ENCODE results near the gene COQ9. TPM values are rescaled to one million over a fixed set of nuclear protein-coding genes. Genes with fewer than 3 reads are reported as not detected.

Gene COQ9
- total RNA-seq, 1 donor from 2014 or later = 37.6 TPM

DNA sequence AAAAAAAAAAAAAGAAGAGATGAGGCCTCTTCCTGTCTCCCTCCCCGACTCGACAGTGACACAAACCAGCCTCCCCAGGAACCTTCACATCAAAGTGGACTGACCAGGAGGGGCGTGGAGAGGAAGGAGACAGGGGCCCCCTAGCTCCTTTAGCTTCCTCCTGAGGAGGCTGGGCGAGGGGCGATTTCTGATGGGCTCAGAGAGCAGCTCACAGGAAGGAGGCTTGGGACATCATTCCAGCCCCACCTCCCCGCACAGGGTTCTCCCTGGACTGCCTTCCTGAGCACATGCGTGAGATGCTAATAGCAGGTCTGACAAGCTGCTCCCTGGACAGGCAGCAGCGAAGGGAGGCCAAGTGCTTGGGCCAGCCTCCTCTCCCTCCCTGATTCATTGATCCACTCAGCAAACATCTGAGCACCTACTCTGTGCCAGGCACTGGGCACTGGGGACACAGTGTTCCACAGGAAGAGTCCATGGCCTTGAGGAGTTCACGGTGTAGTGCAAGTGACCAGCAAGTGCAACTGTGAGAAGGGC, 53.4 kb downstream of the COQ9 start:
- peaks cover 15% of the 10 kb centered on the region for H3K27me3 ChIP-seq (ENCODE audit: control insufficient read depth, insufficient read depth, low read length)
- no peak for DNase-seq (ENCODE audit: low read depth)
- TF ChIP-seq, protein P1, sequence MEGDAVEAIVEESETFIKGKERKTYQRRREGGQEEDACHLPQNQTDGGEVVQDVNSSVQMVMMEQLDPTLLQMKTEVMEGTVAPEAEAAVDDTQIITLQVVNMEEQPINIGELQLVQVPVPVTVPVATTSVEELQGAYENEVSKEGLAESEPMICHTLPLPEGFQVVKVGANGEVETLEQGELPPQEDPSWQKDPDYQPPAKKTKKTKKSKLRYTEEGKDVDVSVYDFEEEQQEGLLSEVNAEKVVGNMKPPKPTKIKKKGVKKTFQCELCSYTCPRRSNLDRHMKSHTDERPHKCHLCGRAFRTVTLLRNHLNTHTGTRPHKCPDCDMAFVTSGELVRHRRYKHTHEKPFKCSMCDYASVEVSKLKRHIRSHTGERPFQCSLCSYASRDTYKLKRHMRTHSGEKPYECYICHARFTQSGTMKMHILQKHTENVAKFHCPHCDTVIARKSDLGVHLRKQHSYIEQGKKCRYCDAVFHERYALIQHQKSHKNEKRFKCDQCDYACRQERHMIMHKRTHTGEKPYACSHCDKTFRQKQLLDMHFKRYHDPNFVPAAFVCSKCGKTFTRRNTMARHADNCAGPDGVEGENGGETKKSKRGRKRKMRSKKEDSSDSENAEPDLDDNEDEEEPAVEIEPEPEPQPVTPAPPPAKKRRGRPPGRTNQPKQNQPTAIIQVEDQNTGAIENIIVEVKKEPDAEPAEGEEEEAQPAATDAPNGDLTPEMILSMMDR (IDR thresholded peaks at IDR 0.05; ENCODE audit: insufficient read depth, low read length, poor library complexity, severe bottlenecking) = no peak
- no peaks in the 10 kb centered on the region for H3K36me3 ChIP-seq (ENCODE audit: control insufficient read depth, insufficient read depth, low read length)
- no peak overlapping the region for H3K4me3 ChIP-seq (ENCODE audit: low read depth, low read length)

DNA sequence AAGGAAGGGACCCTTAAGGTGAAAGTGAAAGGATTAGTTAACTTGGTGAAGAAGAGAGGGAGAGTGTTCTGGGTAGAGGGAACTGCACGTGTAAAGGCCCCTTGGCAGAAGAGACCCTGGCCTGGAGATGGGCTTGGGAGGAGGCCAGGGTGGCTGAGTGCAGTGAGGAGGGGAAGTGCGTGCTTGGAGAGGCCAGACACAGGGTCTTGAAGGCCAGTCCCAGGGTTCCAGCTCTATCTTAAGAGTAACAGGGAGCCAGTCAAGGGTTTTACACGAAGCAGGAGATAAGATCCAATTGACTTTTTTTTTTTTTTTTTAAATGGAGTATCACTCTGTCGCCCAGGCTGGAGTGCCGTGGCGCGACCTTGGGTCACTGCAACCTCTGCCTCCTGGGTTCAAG, 54.2 kb downstream of the COQ9 start:
- TF ChIP-seq, protein P1 (IDR thresholded peaks at IDR 0.05; ENCODE audit: insufficient read depth, low read length, poor library complexity, severe bottlenecking) = no peak
- H3K27me3 ChIP-seq (ENCODE audit: control insufficient read depth, insufficient read depth, low read length) = peaks cover 15% of the 10 kb centered on the region
- H3K4me3 ChIP-seq (ENCODE audit: low read depth, low read length) = no peak overlapping the region

DNA sequence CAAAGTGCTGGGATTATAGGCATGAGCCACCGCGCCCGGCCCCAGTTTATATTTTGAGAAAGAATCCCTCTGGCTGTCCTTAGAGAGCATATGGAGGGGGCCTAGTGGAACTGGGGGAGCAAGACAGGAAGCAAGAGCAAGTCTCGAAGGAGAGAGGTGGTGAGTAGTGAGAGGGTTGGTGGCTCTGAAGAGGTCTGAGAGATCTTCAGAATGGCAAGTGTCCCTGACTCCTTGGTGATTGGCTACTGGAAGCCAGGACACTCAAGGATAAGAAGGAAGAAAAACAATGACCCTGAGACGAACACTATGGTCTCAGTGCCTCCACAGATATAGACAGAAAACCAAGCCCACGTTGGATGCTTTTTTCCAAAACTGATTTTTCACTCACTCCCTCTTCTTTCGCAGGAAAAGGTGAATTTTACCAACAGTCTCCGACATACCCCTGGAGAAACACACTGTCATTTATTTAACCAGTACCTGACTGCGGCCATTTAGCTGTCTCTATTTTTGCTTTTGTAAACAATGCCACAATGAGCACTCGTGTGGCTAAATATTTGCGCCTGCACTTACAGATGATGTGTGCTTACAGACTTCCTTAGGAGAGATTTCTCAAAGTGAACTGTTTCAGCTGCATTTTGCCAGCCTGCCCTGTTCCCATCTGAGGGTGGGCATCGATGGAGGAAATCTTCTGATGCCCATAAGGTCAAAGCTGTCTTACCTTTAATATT, 54.9 kb downstream of the COQ9 start:
- no peak for DNase-seq (ENCODE audit: low read depth)
- Histone ChIP-seq H3K36me3 (ENCODE audit: control insufficient read depth, insufficient read depth, low read length) (no peaks in the 10 kb centered on the region), H3K27me3 (ENCODE audit: control insufficient read depth, insufficient read depth, low read length) (peaks cover 15% of the 10 kb centered on the region), H3K4me3 (ENCODE audit: low read depth, low read length) (no peak overlapping the region)
- TF ChIP-seq, protein P1 (IDR thresholded peaks at IDR 0.05; ENCODE audit: insufficient read depth, low read length, poor library complexity, severe bottlenecking) = no peak

More for the DNA sequence above, 54.2 kb downstream of the COQ9 start:
- no peaks in the 10 kb centered on the region for H3K36me3 ChIP-seq (ENCODE audit: control insufficient read depth, insufficient read depth, low read length)
- DNase-seq (ENCODE audit: low read depth) = no peak

DNA sequence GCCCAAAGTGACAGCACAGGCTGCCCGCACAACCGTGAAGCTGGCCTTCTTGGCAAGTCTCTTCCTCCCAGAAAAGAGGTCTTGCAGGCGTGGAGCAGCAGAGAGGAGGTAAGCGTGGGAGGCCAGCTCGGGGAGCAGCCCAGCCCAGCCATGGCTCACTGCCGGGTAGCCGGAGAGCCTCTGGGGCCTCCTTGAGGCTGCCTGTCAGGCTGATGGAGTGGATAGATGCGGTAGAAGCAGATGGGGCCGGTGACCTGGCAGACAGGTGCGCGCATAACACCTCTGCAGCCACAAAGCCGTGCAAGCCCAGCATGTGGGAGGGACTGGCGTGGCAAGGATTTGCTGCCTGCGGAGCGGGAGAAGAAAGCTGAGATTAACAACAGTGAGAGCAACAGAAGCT, 56.1 kb downstream of the COQ9 start:
- no peak for DNase-seq (ENCODE audit: low read depth)
- no peak overlapping the region for H3K4me3 ChIP-seq (ENCODE audit: low read depth, low read length)
- H3K36me3 ChIP-seq (ENCODE audit: control insufficient read depth, insufficient read depth, low read length) = no peaks in the 10 kb centered on the region
- peaks cover 19% of the 10 kb centered on the region for H3K27me3 ChIP-seq (ENCODE audit: control insufficient read depth, insufficient read depth, low read length)
- TF ChIP-seq, protein P1 (IDR thresholded peaks at IDR 0.05; ENCODE audit: insufficient read depth, low read length, poor library complexity, severe bottlenecking) = no peak

DNA sequence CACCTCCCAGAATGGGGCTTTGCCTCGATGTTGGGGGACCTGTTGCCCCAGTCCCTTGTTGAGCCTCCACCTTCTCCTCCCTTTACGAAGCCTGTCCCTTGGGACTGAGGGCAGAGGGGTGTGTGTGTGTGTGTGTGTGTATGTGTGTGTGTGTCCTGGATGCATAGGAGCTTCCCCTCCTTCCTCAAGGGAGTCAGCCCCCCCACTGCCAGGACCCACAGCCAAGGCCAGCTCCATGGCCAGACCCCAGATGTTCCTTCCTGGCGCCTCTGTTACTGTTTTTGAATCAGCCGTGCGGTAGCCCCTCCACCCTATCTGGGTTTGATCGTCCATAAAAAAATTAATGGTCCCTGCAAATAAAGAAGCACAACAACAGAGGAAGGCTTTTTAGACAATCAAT, 56.7 kb downstream of the COQ9 start:
- TF ChIP-seq, protein P1 (IDR thresholded peaks at IDR 0.05; ENCODE audit: insufficient read depth, low read length, poor library complexity, severe bottlenecking) = no peak
- no peak overlapping the region for H3K4me3 ChIP-seq (ENCODE audit: low read depth, low read length)
- no peaks in the 10 kb centered on the region for H3K36me3 ChIP-seq (ENCODE audit: control insufficient read depth, insufficient read depth, low read length)
- no peak for DNase-seq (ENCODE audit: low read depth)
- peaks cover 19% of the 10 kb centered on the region for H3K27me3 ChIP-seq (ENCODE audit: control insufficient read depth, insufficient read depth, low read length)

DNA sequence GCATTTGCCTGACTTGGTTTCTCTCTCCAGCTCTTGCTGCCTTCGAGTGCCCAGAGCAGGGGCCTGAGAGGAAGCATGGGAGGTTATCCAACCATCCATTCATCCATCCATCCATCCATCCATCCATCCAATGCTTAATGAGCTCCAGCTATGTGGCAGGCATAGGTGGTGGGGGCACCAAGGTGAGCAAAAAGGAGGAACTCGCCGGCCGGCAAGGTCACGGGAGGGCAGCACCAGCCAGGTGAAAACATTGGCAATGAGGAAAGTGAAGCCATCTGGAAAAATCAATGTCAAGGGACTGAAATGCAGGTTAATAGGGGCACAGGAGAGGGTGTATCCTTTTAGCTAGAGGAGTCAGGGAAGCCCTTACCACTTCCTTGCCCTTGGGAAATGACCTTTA, 57.2 kb downstream of the COQ9 start:
- TF ChIP-seq, protein P1 (IDR thresholded peaks at IDR 0.05; ENCODE audit: insufficient read depth, low read length, poor library complexity, severe bottlenecking) = no peak
- Histone ChIP-seq H3K27me3 (ENCODE audit: control insufficient read depth, insufficient read depth, low read length) (peaks cover 19% of the 10 kb centered on the region), H3K36me3 (ENCODE audit: control insufficient read depth, insufficient read depth, low read length) (no peaks in the 10 kb centered on the region), H3K4me3 (ENCODE audit: low read depth, low read length) (no peak overlapping the region)
- no peak for DNase-seq (ENCODE audit: low read depth)

Measured in kidney epithelial cell (primary cell).